Raji (cell line): Measurements from ENCODE around the gene PHLPP1.

Source experiments
- POLR2A ChIP-seq: IDR thresholded peaks from 2 replicates; pipeline ENCODE4 v1.6.1; 2011; ENCODE audit warnings: low read depth, low read length, control low read depth; ENCODE audit not compliant: insufficient read depth

The PHLPP1 gene

GRCh38 chr18:62880673-62881364 lies 165.5 kb downstream of the PHLPP1 start:
- TF ChIP-seq POLR2A: no peak

GRCh38 chr18:62881509-62882016 lies 166.2 kb downstream of the PHLPP1 start:
- no peak for TF ChIP-seq POLR2A

DNA sequence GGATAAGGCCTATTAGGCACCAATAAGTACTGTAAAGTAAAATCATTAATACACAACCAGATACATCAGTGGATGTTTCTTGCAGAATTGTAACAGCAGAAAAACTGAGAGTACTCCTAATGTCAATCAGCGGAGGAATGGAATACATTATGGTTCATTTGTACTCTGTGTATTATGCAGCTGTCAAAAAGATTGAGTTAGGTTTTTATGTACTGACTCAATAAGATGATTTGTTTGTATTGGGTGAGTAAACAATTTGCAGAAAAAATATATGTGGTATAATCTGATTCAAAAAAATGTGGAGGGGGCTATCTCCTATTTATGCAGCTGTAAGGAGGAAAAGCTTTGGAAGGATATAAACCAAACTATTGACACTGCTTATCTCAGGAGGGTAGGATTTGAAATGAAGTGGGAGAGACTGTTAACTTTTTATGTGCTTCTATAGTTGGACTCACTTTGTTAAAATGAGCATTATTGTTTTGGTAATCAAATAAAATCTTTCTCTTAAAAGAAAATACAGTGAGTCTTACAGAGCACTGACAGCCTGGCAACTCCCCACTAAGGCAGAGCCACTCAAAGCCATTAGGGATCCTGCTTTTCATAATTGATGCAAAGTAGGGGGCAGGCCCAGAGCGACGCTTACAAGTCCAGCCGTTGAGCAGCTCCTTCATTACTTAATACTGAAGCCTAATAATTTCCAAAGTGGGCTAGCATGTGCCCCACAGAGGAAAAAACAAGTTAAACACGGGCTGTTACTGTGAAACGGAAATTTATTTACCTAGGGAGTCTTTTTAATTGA lies 168.8 kb downstream of the PHLPP1 start:
- no peak for TF ChIP-seq POLR2A

GRCh38 chr18:62885804-62886203 lies 170.5 kb downstream of the PHLPP1 start:
- TF ChIP-seq POLR2A: no peak

DNA sequence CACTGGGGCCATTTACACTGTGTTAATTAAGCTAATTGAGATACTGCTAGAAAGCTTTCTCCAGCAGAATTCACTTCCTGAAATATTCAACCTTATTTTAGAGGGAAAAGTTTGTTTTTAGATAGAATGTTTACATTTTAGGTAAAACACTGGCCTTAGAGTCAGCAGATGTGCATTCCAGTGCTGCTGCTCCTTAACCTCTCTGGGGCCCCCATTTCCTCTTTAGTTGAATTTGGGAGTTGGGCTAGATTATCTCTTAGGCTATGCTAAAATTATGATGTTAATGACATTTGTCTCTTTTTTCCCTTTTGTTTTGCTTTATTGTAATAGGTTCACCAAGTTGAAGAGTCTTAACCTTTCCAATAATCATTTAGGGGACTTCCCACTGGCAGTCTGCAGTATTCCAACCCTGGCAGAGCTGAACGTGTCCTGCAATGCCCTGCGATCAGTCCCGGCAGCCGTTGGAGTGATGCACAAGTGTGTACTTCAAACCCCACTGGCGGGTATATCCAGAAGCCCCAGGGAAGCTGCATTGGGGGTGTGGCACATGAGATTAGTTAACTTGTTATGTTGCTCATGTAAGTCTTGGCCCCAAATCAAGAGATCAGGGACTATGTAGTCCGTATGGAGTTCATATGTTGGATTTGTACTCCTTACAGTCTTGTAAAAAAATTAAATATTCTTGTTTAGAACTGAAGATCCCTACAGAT lies 179.5 kb downstream of the PHLPP1 start:
- no peak for TF ChIP-seq POLR2A

GRCh38 chr18:62897153-62897552 lies 181.8 kb downstream of the PHLPP1 start:
- TF ChIP-seq POLR2A: no peak

- no peak for TF ChIP-seq POLR2A
Observed at GRCh38 chr18:62898359-62898758, 183.0 kb downstream of the PHLPP1 start.

GRCh38 chr18:62899534-62899933 lies 184.2 kb downstream of the PHLPP1 start:
- no peak for TF ChIP-seq POLR2A

DNA sequence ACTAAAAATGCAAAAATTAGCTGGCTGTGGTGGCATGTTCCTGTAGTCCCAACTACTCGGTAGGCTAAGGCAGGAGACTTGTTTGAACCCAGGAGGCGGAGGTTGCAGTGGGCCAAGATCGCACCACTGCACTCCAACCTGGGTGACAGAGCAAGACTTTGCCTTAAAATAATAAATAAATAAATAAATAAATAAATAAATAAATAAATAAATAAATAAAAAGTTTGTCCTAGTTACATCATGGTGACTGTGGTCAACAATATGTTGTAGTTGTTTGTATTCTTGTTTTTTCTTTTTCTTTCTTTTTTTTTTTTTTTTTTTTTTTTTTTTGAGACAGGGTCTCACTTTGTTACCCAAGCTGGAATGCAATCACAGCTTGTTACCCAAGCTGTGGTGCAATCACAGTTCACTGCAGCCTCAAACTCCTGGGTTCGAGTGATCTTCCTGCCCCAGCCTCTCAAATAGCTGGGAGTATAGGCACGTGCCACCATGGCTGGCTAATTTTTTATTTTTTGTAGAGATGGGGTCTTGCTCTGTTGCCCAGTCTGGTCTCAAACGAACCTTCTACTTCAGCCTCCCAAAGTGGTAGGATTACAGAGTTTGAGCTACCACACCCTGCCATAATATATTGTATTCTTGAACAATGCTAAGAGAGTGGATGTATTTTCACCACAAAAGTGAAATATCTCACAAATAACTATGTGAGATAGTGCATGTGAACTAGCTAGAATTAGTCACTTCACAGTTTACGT lies 185.0 kb downstream of the PHLPP1 start:
- no peak for TF ChIP-seq POLR2A

DNA sequence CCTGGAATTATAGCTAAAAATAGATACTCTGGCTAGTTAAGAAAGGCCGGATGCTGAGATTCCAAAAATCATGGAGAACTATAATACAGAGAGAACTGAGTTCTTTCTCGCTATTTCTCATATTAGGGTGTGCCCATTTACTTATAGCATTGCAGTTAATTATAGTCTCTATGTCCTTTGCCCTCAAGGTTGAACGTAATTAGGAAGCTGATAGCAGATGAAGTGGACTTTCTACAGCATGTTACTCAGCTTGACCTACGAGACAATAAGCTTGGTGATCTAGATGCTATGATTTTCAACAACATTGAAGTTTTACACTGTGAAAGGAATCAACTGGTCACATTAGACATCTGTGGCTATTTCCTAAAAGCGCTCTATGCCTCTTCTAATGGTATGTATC lies 187.4 kb downstream of the PHLPP1 start:
- TF ChIP-seq POLR2A: no peak

GRCh38 chr18:62904396-62905285 lies 189.3 kb downstream of the PHLPP1 start:
- TF ChIP-seq POLR2A: no peak

GRCh38 chr18:62912885-62913284 lies 197.5 kb downstream of the PHLPP1 start:
- no peak for TF ChIP-seq POLR2A

- TF ChIP-seq POLR2A: no peak
Observed at GRCh38 chr18:62914871-62915392, 199.6 kb downstream of the PHLPP1 start.

DNA sequence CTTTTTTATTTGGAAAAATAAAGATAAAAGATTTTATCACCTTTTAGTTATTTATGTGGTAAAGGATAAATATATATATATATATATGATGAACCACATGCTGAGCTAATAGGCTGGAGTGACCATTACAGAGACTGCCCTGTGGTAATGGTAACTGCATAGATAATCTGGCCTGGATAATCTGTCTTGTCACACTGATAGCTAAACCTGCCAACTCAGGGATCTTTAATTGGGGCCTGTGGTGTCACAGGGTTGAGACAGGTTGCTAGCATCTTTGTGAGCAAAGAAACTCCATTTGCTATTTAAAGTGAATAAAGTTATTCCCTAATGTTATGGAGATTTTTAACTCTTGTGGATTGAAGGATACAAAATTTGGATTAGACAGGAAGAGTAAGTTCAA lies 203.0 kb downstream of the PHLPP1 start:
- no peak for TF ChIP-seq POLR2A
